Glutamatergic neuron (in vitro differentiated cells): ENCODE data around the gene COL13A1. TPM values are rescaled to one million over a fixed set of nuclear protein-coding genes. Genes with fewer than 3 reads are reported as not detected.

Experiments
- DNase-seq: peaks from one replicate; pipeline ENCODE4 v3.0.0; 2022
- H3K27ac Mint-ChIP-seq: one replicate; pipeline ENCODE4 v1.8.0; 2020; ENCODE audit warnings: mild to moderate bottlenecking, mixed read lengths, inconsistent platforms; ENCODE audit not compliant: unreplicated experiment
- H3K27me3 Mint-ChIP-seq: one replicate; pipeline ENCODE4 v1.8.0; 2020; ENCODE audit warnings: mild to moderate bottlenecking, moderate library complexity, mixed read lengths, inconsistent platforms; ENCODE audit not compliant: unreplicated experiment
- H3K36me3 Mint-ChIP-seq: one replicate; pipeline ENCODE4 v1.8.0; 2020; ENCODE audit warnings: mild to moderate bottlenecking, mixed read lengths, inconsistent platforms; ENCODE audit not compliant: unreplicated experiment
- H3K4me1 Mint-ChIP-seq: one replicate; pipeline ENCODE4 v1.8.0; 2020; ENCODE audit warnings: mild to moderate bottlenecking, low read depth, mixed read lengths, inconsistent platforms; ENCODE audit not compliant: unreplicated experiment
- H3K4me3 Mint-ChIP-seq: one replicate; pipeline ENCODE4 v1.8.0; 2020; ENCODE audit warnings: mild to moderate bottlenecking, mixed read lengths, inconsistent platforms; ENCODE audit not compliant: unreplicated experiment
- H3K9me3 Mint-ChIP-seq: one replicate; pipeline ENCODE4 v1.8.0; 2020; ENCODE audit warnings: mild to moderate bottlenecking, moderate library complexity, mixed read lengths, inconsistent platforms; ENCODE audit not compliant: unreplicated experiment
- CTCF ChIP-seq: fragments of 200-600 bp; sonication (generic); IDR thresholded peaks from one replicate; pipeline ENCODE4 v1.5.0; 2021; ENCODE audit not compliant: partially characterized antibody, unreplicated experiment
- total RNA-seq: library from RNA; stranded (reverse); fragmentation: NEBNext Ultra II Directional; extraction: Animal tissue kit (Norgen Biotek cat#: 25700); gene quantifications from one replicate; pipeline ENCODE4 v1.2.1, GENCODE V29; 2021; ENCODE audit not compliant: unreplicated experiment

Gene COL13A1
- total RNA-seq, 1 donor from 2014 or later: 8.5 TPM

- H3K27ac Mint-ChIP-seq: no peak overlapping the region
- peaks cover 12% of the 10 kb centered on the region for H3K9me3 Mint-ChIP-seq
- no peak overlapping the region for H3K4me3 Mint-ChIP-seq
- peaks cover 10% of the 10 kb centered on the region for H3K27me3 Mint-ChIP-seq
- no peaks in the 10 kb centered on the region for H3K36me3 Mint-ChIP-seq
- no peak for DNase-seq
- TF ChIP-seq CTCF: no peak
- peaks cover 37% of the 10 kb centered on the region for H3K4me1 Mint-ChIP-seq
Measured at GRCh38 chr10:69901022-69901421, 99.3 kb downstream of the COL13A1 start.

GRCh38 chr10:69901628-69902505 is 100.2 kb downstream of the COL13A1 start:
- no peak overlapping the region for H3K4me3 Mint-ChIP-seq
- DNase-seq: peak; percentile 79

GRCh38 chr10:69902835-69903535 is 101.3 kb downstream of the COL13A1 start:
- Mint-ChIP-seq H3K4me1 (peaks cover 23% of the 10 kb centered on the region), H3K4me3 (no peak overlapping the region), H3K27me3 (peaks cover 6% of the 10 kb centered on the region), H3K9me3 (peaks cover 9% of the 10 kb centered on the region), H3K36me3 (no peaks in the 10 kb centered on the region), H3K27ac (no peak overlapping the region)
- no peak for DNase-seq
- no peak for TF ChIP-seq CTCF

More at GRCh38 chr10:69901628-69902505, 100.2 kb downstream of the COL13A1 start:
- Mint-ChIP-seq H3K4me1 (peaks cover 29% of the 10 kb centered on the region), H3K9me3 (peaks cover 10% of the 10 kb centered on the region), H3K27me3 (peaks cover 10% of the 10 kb centered on the region), H3K36me3 (no peaks in the 10 kb centered on the region), H3K27ac (peak overlapping the region; percentile 62)
- peak; percentile 75 for TF ChIP-seq CTCF

GRCh38 chr10:69904533-69904932 is 102.8 kb downstream of the COL13A1 start:
- Mint-ChIP-seq H3K27me3 (peaks cover 5% of the 10 kb centered on the region), H3K36me3 (no peaks in the 10 kb centered on the region), H3K4me1 (peaks cover 14% of the 10 kb centered on the region), H3K27ac (no peak overlapping the region), H3K4me3 (no peak overlapping the region), H3K9me3 (peaks cover 5% of the 10 kb centered on the region)
- DNase-seq: no peak
- no peak for TF ChIP-seq CTCF

GRCh38 chr10:69906425-69906824 is 104.7 kb downstream of the COL13A1 start:
- Mint-ChIP-seq H3K4me1 (peaks cover 5% of the 10 kb centered on the region), H3K27ac (no peak overlapping the region), H3K27me3 (peaks cover 3% of the 10 kb centered on the region), H3K36me3 (no peaks in the 10 kb centered on the region), H3K4me3 (no peak overlapping the region), H3K9me3 (peaks cover 4% of the 10 kb centered on the region)
- DNase-seq: no peak
- TF ChIP-seq CTCF: no peak
